ENCODE results near the gene CSNK2A2. TPM values are rescaled to one million over a fixed set of nuclear protein-coding genes. Genes with fewer than 3 reads are reported as not detected.

Gene CSNK2A2
- total RNA-seq, 5 donors from 2014 or later (not counting 1 experiment from before 2014, with no cell fraction given) = 51.9 to 62.4 (median 55.0) TPM

DNA sequence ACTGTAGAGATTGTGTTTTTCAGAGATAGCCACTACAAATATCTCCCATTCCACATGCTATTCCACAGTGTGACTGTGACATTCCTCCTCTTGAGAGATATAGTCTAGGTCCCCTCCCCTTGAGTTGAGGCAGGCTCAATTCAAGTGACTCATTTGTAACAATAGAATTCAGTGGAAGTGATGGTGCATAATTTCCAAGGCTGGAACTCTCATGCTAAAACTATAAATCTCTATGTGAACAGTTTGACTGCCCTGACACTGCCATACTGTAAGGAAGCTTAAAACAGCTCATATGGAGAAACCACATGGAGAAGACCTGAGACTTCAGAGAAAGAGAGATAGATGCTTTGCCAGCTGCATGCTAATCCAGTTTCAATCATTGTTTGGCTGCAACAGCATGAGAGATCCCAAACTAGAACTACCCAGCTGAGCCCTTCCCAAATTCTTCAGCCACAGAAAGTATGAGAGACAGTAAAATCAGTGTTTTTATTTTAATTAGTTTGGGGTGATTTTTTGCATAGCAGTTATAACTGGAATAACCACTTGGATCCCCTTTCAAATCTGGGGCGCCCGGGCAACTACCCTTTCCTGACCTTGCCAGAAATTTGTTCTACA lies 19.5 kb upstream of the CSNK2A2 start:
- peaks cover 0 to 15% (median 6%) of the 10 kb centered on the region in 3 donors for H3K9me3 Mint-ChIP-seq
- POLR2A ChIA-PET = no interaction called here
- ATAC-seq (replicated peaks in 1 of 4) (no peak), DNase-seq (no peak)
- CTCF ChIA-PET = no interaction called here
- no peaks in the 10 kb centered on the region for H3K9me3 ChIP-seq
- no peaks in the 10 kb centered on the region for H3K36me3 ChIP-seq (ENCODE audit: control insufficient read depth in 2 of 2, extremely low read depth in 1 of 2, insufficient read depth in 1 of 2, low read length in 1 of 2)
- no peak overlapping the region for H3K27ac Mint-ChIP-seq
- WGBS (ENCODE audit: insufficient coverage) = 100% methylated on average over 2 of the region's 2 CpGs
- no peak overlapping the region for H3K27ac ChIP-seq (ENCODE audit: low read length)
- H3K27me3 Mint-ChIP-seq = peaks cover 23 to 30% of the 10 kb centered on the region in 2 donors
- peaks cover 3 to 5% of the 10 kb centered on the region in 2 experiments for H3K27me3 ChIP-seq (replicated peaks in 1 of 2; ENCODE audit: control insufficient read depth in 2 of 2, extremely low read depth in 1 of 2, insufficient read depth in 2 of 2, low read length in 1 of 2)
- H3K4me3 Mint-ChIP-seq = no peak overlapping the region
- H3K4me1 ChIP-seq (ENCODE audit: control insufficient read depth in 1 of 2, extremely low read depth in 1 of 2, insufficient read depth in 2 of 2, low read length in 2 of 2) = no peaks in the 10 kb centered on the region
- H3K4me1 Mint-ChIP-seq = no peaks in the 10 kb centered on the region
- H3K36me3 Mint-ChIP-seq = no peaks in the 10 kb centered on the region
- H3K4me3 ChIP-seq (ENCODE audit: control insufficient read depth in 1 of 2, extremely low read depth in 1 of 2, low read length in 1 of 2) = no peak overlapping the region

GRCh38 chr16:58212824-58213655 lies 15.1 kb upstream of the CSNK2A2 start:
- H3K27ac ChIP-seq (ENCODE audit: low read length) = no peak overlapping the region
- Mint-ChIP-seq H3K36me3 (no peaks in the 10 kb centered on the region), H3K27ac (no peak overlapping the region), H3K9me3 (peaks cover 0 to 8% (median 0%) of the 10 kb centered on the region in 3 donors), H3K4me3 (no peak overlapping the region), H3K27me3 (peaks cover 38 to 39% of the 10 kb centered on the region in 2 donors), H3K4me1 (no peaks in the 10 kb centered on the region)
- 100% methylated on average over 2 of the region's 3 CpGs for WGBS (ENCODE audit: insufficient coverage)
- H3K9me3 ChIP-seq = no peaks in the 10 kb centered on the region
- POLR2A ChIA-PET = no interaction called here
- H3K4me1 ChIP-seq (ENCODE audit: control insufficient read depth in 1 of 2, extremely low read depth in 1 of 2, insufficient read depth in 2 of 2, low read length in 2 of 2) = no peaks in the 10 kb centered on the region
- CTCF ChIA-PET = no interaction called here
- no peak overlapping the region for H3K4me3 ChIP-seq (ENCODE audit: control insufficient read depth in 1 of 2, extremely low read depth in 1 of 2, low read length in 1 of 2)
- DNase-seq (no peak), ATAC-seq (replicated peaks in 1 of 4) (no peak)
- H3K36me3 ChIP-seq (ENCODE audit: control insufficient read depth in 2 of 2, extremely low read depth in 1 of 2, insufficient read depth in 1 of 2, low read length in 1 of 2) = no peaks in the 10 kb centered on the region
- H3K27me3 ChIP-seq (replicated peaks in 1 of 2; ENCODE audit: control insufficient read depth in 2 of 2, extremely low read depth in 1 of 2, insufficient read depth in 2 of 2, low read length in 1 of 2) = peaks cover 3 to 11% of the 10 kb centered on the region in 2 experiments

- no peak overlapping the region for H3K27ac Mint-ChIP-seq
- no peaks in the 10 kb centered on the region for H3K4me1 Mint-ChIP-seq
- Histone ChIP-seq H3K4me1 (ENCODE audit: control insufficient read depth in 1 of 2, extremely low read depth in 1 of 2, insufficient read depth in 2 of 2, low read length in 2 of 2) (no peaks in the 10 kb centered on the region), H3K27ac (ENCODE audit: low read length) (no peak overlapping the region), H3K9me3 (no peaks in the 10 kb centered on the region), H3K36me3 (ENCODE audit: control insufficient read depth in 2 of 2, extremely low read depth in 1 of 2, insufficient read depth in 1 of 2, low read length in 1 of 2) (no peaks in the 10 kb centered on the region), H3K4me3 (ENCODE audit: control insufficient read depth in 1 of 2, extremely low read depth in 1 of 2, low read length in 1 of 2) (no peak overlapping the region), H3K27me3 (replicated peaks in 1 of 2; ENCODE audit: control insufficient read depth in 2 of 2, extremely low read depth in 1 of 2, insufficient read depth in 2 of 2, low read length in 1 of 2) (peaks cover 3 to 7% of the 10 kb centered on the region in 2 experiments)
- no peak for ATAC-seq (replicated peaks in 1 of 4)
- no CpG with 5 or more reads among the region's 3 CpGs for WGBS (ENCODE audit: insufficient coverage)
- no peaks in the 10 kb centered on the region for H3K36me3 Mint-ChIP-seq
- H3K9me3 Mint-ChIP-seq = peaks cover 0 to under 1% (median 0%) of the 10 kb centered on the region in 3 donors
- no peak for DNase-seq
- ChIA-PET POLR2A (no interaction called here), CTCF (no interaction called here)
- peaks cover 34 to 41% of the 10 kb centered on the region in 2 donors for H3K27me3 Mint-ChIP-seq
- H3K4me3 Mint-ChIP-seq = no peak overlapping the region
Observed at GRCh38 chr16:58211846-58212245, 13.9 kb upstream of the CSNK2A2 start.

- ATAC-seq (replicated peaks in 1 of 4) = no peak
- Mint-ChIP-seq H3K36me3 (no peaks in the 10 kb centered on the region), H3K27me3 (peaks cover 34 to 42% of the 10 kb centered on the region in 2 donors), H3K9me3 (no peaks in the 10 kb centered on the region), H3K4me1 (no peaks in the 10 kb centered on the region), H3K4me3 (no peak overlapping the region), H3K27ac (no peak overlapping the region)
- no peaks in the 10 kb centered on the region for H3K9me3 ChIP-seq
- CTCF ChIA-PET = no interaction called here
- H3K4me3 ChIP-seq (ENCODE audit: control insufficient read depth in 1 of 2, extremely low read depth in 1 of 2, low read length in 1 of 2) = no peak overlapping the region
- no peak overlapping the region for H3K27ac ChIP-seq (ENCODE audit: low read length)
- peaks cover 3 to 7% of the 10 kb centered on the region in 2 experiments for H3K27me3 ChIP-seq (replicated peaks in 1 of 2; ENCODE audit: control insufficient read depth in 2 of 2, extremely low read depth in 1 of 2, insufficient read depth in 2 of 2, low read length in 1 of 2)
- no peaks in the 10 kb centered on the region for H3K4me1 ChIP-seq (ENCODE audit: control insufficient read depth in 1 of 2, extremely low read depth in 1 of 2, insufficient read depth in 2 of 2, low read length in 2 of 2)
- POLR2A ChIA-PET = no interaction called here
- no peaks in the 10 kb centered on the region for H3K36me3 ChIP-seq (ENCODE audit: control insufficient read depth in 2 of 2, extremely low read depth in 1 of 2, insufficient read depth in 1 of 2, low read length in 1 of 2)
- no peak for DNase-seq
Observed at GRCh38 chr16:58211245-58211644, 13.3 kb upstream of the CSNK2A2 start.

- no peak overlapping the region for H3K4me3 Mint-ChIP-seq
- H3K27me3 Mint-ChIP-seq = peaks cover 14 to 30% of the 10 kb centered on the region in 2 donors
- Histone ChIP-seq H3K9me3 (no peaks in the 10 kb centered on the region), H3K27me3 (replicated peaks in 1 of 2; ENCODE audit: control insufficient read depth in 2 of 2, extremely low read depth in 1 of 2, insufficient read depth in 2 of 2, low read length in 1 of 2) (peaks cover 0 to 23% of the 10 kb centered on the region in 2 experiments), H3K27ac (ENCODE audit: low read length) (no peak overlapping the region), H3K4me1 (ENCODE audit: control insufficient read depth in 1 of 2, extremely low read depth in 1 of 2, insufficient read depth in 2 of 2, low read length in 2 of 2) (no peaks in the 10 kb centered on the region), H3K36me3 (ENCODE audit: control insufficient read depth in 2 of 2, extremely low read depth in 1 of 2, insufficient read depth in 1 of 2, low read length in 1 of 2) (no peaks in the 10 kb centered on the region), H3K4me3 (ENCODE audit: control insufficient read depth in 1 of 2, extremely low read depth in 1 of 2, low read length in 1 of 2) (no peak overlapping the region)
- DNase-seq (no peak), ATAC-seq (replicated peaks in 1 of 4) (no peak)
- POLR2A ChIA-PET = interaction anchor here in 1 of 2 donors (0.6 kb wide), 1 partner anchor 1059 kb away, joined by 4 read pairs; no protein-coding TSS in a partner anchor
- H3K4me1 Mint-ChIP-seq = no peaks in the 10 kb centered on the region
- H3K36me3 Mint-ChIP-seq = no peaks in the 10 kb centered on the region
- no peak overlapping the region for H3K27ac Mint-ChIP-seq
- CTCF ChIA-PET = no interaction called here
- WGBS (ENCODE audit: insufficient coverage) = 57% methylated on average over 6 of the region's 10 CpGs
- no peaks in the 10 kb centered on the region for H3K9me3 Mint-ChIP-seq
Observed at GRCh38 chr16:58205276-58206036, 7.5 kb upstream of the CSNK2A2 start.

DNA sequence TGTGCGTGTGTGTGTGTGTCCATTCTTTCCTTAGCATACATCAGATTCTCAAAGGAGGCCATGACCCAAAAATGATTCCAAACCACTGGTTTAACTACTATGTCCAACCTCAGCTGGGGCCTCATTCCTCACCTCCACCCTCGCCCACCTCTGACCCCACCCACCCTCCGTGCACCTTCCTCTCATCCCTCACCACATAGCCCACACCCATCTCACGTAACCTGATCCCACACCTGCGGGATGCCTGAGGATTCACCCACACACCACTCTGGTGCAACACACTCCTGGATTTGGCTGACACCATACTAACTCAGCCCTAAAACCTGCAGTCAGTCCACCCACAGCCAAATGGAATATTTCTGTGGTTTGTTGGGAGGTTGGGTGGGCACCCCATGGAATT lies 3.3 kb upstream of the CSNK2A2 start:
- no peak overlapping the region for H3K4me3 ChIP-seq (ENCODE audit: control insufficient read depth in 1 of 2, extremely low read depth in 1 of 2, low read length in 1 of 2)
- no peak overlapping the region for H3K4me3 Mint-ChIP-seq
- no peaks in the 10 kb centered on the region for H3K9me3 Mint-ChIP-seq
- no peaks in the 10 kb centered on the region for H3K9me3 ChIP-seq
- WGBS (ENCODE audit: insufficient coverage) = 23% methylated on average over 2 of the region's 5 CpGs
- no peak overlapping the region for H3K27ac Mint-ChIP-seq
- H3K27me3 ChIP-seq (replicated peaks in 1 of 2; ENCODE audit: control insufficient read depth in 2 of 2, extremely low read depth in 1 of 2, insufficient read depth in 2 of 2, low read length in 1 of 2) = peaks cover 0 to 21% of the 10 kb centered on the region in 2 experiments
- ChIA-PET POLR2A (no interaction called here), CTCF (no interaction called here)
- DNase-seq = no peak
- H3K4me1 ChIP-seq (ENCODE audit: control insufficient read depth in 1 of 2, extremely low read depth in 1 of 2, insufficient read depth in 2 of 2, low read length in 2 of 2) = peaks cover 9 to 17% of the 10 kb centered on the region in 2 experiments
- H3K4me1 Mint-ChIP-seq = peaks cover 16 to 22% (median 20%) of the 10 kb centered on the region in 3 donors
- H3K27me3 Mint-ChIP-seq = peaks cover 12 to 26% of the 10 kb centered on the region in 2 donors
- peaks cover 0 to 3% of the 10 kb centered on the region in 2 donors for H3K36me3 ChIP-seq (ENCODE audit: control insufficient read depth in 2 of 2, extremely low read depth in 1 of 2, insufficient read depth in 1 of 2, low read length in 1 of 2)
- peaks cover under 1% of the 10 kb centered on the region for H3K36me3 Mint-ChIP-seq
- ATAC-seq (replicated peaks in 1 of 4) = no peak
- H3K27ac ChIP-seq (ENCODE audit: low read length) = no peak overlapping the region

Data from T-cell (primary cell).